ENCODE results near the gene PSMB9. TPM values are rescaled to one million over a fixed set of nuclear protein-coding genes. Genes with fewer than 3 reads are reported as not detected.

PSMB9 gene
- total and polyA plus RNA-seq, 9 of the 15 experiments (the other 6 are each of a cell fraction or from before 2014, with no cell fraction given) = 1.1 to 3.7 (median 2.4) TPM

DNA sequence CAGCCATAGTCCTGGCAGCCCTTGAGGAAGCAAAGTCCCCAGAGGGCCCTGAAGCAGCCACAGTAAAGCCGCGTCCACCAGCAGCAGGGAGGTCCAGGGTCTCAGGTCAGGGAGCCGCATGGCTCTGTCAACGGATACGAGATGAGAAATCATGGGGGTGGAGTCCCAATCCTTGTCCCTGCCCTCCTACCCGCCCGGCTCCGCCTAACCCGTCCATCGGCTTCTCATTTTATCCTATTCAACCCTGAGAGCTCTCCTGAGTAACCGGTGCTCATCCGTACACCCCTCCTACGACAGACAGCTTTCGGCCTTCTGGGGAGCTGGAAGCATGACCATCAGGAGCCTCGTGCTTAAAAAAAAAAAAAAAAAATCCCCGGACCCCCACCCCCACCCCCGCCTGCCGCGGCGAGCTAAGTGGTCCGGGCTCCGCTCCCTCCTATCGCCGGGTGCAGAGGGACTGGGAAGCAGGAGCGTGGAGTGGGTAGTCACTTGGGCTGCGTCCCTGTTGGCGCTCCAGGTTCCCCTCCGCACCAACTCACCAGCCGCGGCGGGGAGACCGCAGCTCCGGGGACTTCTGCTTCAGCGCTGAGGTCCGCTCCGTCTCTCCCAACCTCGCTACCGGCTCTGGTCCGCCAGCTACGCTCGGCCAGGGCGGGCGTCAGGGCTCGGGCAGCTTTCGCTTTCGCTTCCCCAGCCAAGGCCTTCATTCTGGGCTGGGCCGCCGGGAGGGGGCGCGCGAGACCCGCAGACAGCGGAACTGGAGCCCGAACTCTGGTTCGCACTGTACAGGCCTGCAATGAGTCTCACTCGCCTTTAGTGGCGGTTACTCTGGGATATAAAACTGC, 15.7 kb upstream of the PSMB9 start, which contains the start of gene TAP2 (continued):
- TF ChIP-seq DNMT1 (IDR thresholded peaks at IDR 0.05) (no peak), SUPT5H (IDR thresholded peaks at IDR 0.05) (peak; percentile 65; the same call in 1 of the 2 replicates), MYNN (IDR thresholded peaks at IDR 0.05) (no peak; the same call in 1 of the 2 replicates), MYNN (CRISPR knock-in tag; IDR thresholded peaks at IDR 0.05) (no peak), ZNF644 (tag; IDR thresholded peaks at IDR 0.05; ENCODE audit: low read depth) (no peak), PTBP1 (IDR thresholded peaks at IDR 0.05; ENCODE audit: low read depth, low read length) (no peak), ZNF699 (CRISPR knock-in tag; IDR thresholded peaks at IDR 0.05; ENCODE audit: insufficient replicate concordance) (no peak), ATF1 (CRISPR knock-in tag; IDR thresholded peaks at IDR 0.05) (no peak), ATF1 (tag; IDR thresholded peaks at IDR 0.05) (peak; percentile 67), SIX5 (IDR thresholded peaks at IDR 0.05; ENCODE audit: borderline replicate concordance in 1 of 2, insufficient read depth in 1 of 2, low read depth in 1 of 2, low read length in 2 of 2) (no peak), KDM2B (CRISPR knock-in tag; IDR thresholded peaks at IDR 0.05) (0 out of 2 replicates have a peak, but pooled peaks have one; percentile 27), SRSF1 (IDR thresholded peaks at IDR 0.05; ENCODE audit: low read depth, low read length) (no peak), SNIP1 (IDR thresholded peaks at IDR 0.05; ENCODE audit: low read depth) (no peak), HEY1 (CRISPR knock-in tag; IDR thresholded peaks at IDR 0.05; ENCODE audit: borderline replicate concordance) (peak; percentile 42; the same call in 1 of the 2 replicates), ZNF76 (CRISPR knock-in tag; IDR thresholded peaks at IDR 0.05; ENCODE audit: borderline replicate concordance) (no peak)
- TF ChIP-seq, protein P1, sequence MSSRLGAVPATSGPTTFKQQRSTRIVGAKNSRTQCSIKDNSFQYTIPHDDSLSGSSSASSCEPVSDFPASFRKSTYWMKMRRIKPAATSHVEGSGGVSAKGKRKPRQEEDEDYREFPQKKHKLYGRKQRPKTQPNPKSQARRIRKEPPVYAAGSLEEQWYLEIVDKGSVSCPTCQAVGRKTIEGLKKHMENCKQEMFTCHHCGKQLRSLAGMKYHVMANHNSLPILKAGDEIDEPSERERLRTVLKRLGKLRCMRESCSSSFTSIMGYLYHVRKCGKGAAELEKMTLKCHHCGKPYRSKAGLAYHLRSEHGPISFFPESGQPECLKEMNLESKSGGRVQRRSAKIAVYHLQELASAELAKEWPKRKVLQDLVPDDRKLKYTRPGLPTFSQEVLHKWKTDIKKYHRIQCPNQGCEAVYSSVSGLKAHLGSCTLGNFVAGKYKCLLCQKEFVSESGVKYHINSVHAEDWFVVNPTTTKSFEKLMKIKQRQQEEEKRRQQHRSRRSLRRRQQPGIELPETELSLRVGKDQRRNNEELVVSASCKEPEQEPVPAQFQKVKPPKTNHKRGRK (tag; IDR thresholded peaks at IDR 0.05) = no peak
- TF ChIP-seq, protein P2, sequence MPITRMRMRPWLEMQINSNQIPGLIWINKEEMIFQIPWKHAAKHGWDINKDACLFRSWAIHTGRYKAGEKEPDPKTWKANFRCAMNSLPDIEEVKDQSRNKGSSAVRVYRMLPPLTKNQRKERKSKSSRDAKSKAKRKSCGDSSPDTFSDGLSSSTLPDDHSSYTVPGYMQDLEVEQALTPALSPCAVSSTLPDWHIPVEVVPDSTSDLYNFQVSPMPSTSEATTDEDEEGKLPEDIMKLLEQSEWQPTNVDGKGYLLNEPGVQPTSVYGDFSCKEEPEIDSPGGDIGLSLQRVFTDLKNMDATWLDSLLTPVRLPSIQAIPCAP (CRISPR knock-in tag; IDR thresholded peaks at IDR 0.05; ENCODE audit: borderline replicate concordance) = peak; percentile 99
- TF ChIP-seq, protein P3, sequence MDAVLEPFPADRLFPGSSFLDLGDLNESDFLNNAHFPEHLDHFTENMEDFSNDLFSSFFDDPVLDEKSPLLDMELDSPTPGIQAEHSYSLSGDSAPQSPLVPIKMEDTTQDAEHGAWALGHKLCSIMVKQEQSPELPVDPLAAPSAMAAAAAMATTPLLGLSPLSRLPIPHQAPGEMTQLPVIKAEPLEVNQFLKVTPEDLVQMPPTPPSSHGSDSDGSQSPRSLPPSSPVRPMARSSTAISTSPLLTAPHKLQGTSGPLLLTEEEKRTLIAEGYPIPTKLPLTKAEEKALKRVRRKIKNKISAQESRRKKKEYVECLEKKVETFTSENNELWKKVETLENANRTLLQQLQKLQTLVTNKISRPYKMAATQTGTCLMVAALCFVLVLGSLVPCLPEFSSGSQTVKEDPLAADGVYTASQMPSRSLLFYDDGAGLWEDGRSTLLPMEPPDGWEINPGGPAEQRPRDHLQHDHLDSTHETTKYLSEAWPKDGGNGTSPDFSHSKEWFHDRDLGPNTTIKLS (IDR thresholded peaks at IDR 0.05; ENCODE audit: borderline replicate concordance, low read depth) = no peak; the same call in 1 of the 2 replicates
- TF ChIP-seq, protein P4, sequence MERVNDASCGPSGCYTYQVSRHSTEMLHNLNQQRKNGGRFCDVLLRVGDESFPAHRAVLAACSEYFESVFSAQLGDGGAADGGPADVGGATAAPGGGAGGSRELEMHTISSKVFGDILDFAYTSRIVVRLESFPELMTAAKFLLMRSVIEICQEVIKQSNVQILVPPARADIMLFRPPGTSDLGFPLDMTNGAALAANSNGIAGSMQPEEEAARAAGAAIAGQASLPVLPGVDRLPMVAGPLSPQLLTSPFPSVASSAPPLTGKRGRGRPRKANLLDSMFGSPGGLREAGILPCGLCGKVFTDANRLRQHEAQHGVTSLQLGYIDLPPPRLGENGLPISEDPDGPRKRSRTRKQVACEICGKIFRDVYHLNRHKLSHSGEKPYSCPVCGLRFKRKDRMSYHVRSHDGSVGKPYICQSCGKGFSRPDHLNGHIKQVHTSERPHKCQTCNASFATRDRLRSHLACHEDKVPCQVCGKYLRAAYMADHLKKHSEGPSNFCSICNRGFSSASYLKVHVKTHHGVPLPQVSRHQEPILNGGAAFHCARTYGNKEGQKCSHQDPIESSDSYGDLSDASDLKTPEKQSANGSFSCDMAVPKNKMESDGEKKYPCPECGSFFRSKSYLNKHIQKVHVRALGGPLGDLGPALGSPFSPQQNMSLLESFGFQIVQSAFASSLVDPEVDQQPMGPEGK (CRISPR knock-in tag; IDR thresholded peaks at IDR 0.05; ENCODE audit: borderline replicate concordance) = no peak
- TF ChIP-seq, protein P5, sequence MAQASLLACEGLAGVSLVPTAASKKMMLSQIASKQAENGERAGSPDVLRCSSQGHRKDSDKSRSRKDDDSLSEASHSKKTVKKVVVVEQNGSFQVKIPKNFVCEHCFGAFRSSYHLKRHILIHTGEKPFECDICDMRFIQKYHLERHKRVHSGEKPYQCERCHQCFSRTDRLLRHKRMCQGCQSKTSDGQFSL (CRISPR knock-in tag; IDR thresholded peaks at IDR 0.05) = no peak
- TF ChIP-seq, protein P5 (tag; IDR thresholded peaks at IDR 0.05) = no peak

Data from K562 (cell line).